IMR-90 (cell line): ENCODE data around the gene PLD5. TPM values are rescaled to one million over a fixed set of nuclear protein-coding genes. Genes with fewer than 3 reads are reported as not detected.

Experiments used
- ATAC-seq: fragments of 200-7000 bp; cut with Tn5 transposase; 2 replicates; pipeline ENCODE4 v1.9.1; 2020; ENCODE audit warnings: low read depth, mild to moderate bottlenecking, moderate library complexity
- BruUV-seq: library from RNA; stranded (reverse); fragments of 400-500 nt; replicated peaks from 2 replicates; lab custom pipeline; 2021; lab: Mats Ljungman, UMichigan
- CTCF ChIA-PET: fragments of 300-600 bp; formaldehyde crosslinking; extraction: SDS; loops from one replicate; lab custom pipeline; 2021; ENCODE audit warnings: antibody characterized with exemption; lab: Yijun Ruan, JAX
- POLR2A ChIA-PET: fragments of 300-600 bp; sonication (Branson Sonifier 250); formaldehyde crosslinking; loops from one replicate; lab custom pipeline; 2022; ENCODE audit warnings: antibody characterized with exemption; ENCODE audit not compliant: unreplicated experiment; lab: Charles Lee
- DNase-seq: peaks from one replicate; pipeline ENCODE4 v3.0.0; 2013
- H2AFZ ChIP-seq: replicated peaks from 2 replicates; pipeline ENCODE3; 2013; ENCODE audit warnings: low read length, mild to moderate bottlenecking; ENCODE audit not compliant: poor library complexity
- H2AK5ac ChIP-seq: 2 replicates; pipeline ENCODE4 v1.6.1; 2013; ENCODE audit warnings: low read depth, low read length, inconsistent platforms
- H2AK9ac ChIP-seq: replicated peaks from 2 replicates; pipeline ENCODE3; 2013; ENCODE audit warnings: mild to moderate bottlenecking, low read depth, low read length, moderate library complexity; ENCODE audit not compliant: poor library complexity
- H2BK120ac ChIP-seq: 2 replicates; pipeline ENCODE4 v1.6.1; 2013; ENCODE audit warnings: low read depth, low read length, inconsistent platforms
- H2BK15ac ChIP-seq: 3 replicates; pipeline ENCODE4 v1.6.1; 2013; ENCODE audit warnings: low read depth, low read length, inconsistent platforms
- H2BK20ac ChIP-seq: 2 replicates; pipeline ENCODE4 v1.6.1; 2013; ENCODE audit warnings: low read depth, mild to moderate bottlenecking, inconsistent platforms, low read length, moderate library complexity
- H2BK5ac ChIP-seq: 2 replicates; pipeline ENCODE4 v1.6.1; 2013; ENCODE audit warnings: mild to moderate bottlenecking, low read depth, low read length, inconsistent platforms; ENCODE audit not compliant: poor library complexity, severe bottlenecking
- H3K14ac ChIP-seq: replicated peaks from 2 replicates; pipeline ENCODE4 v1.6.1; 2013; ENCODE audit warnings: low read depth, low read length, inconsistent platforms
- H3K18ac ChIP-seq: 2 replicates; pipeline ENCODE4 v1.6.1; 2013; ENCODE audit warnings: low read depth, low read length, control low read depth
- H3K23ac ChIP-seq: 2 replicates; pipeline ENCODE4 v1.6.1; 2013; ENCODE audit warnings: low read depth, low read length, inconsistent platforms
- H3K27ac ChIP-seq: 2 replicates; pipeline ENCODE4 v1.5.1; 2013; ENCODE audit warnings: mild to moderate bottlenecking, control low read depth, low read length; ENCODE audit not compliant: insufficient read depth
- H3K27me3 ChIP-seq: 2 replicates; pipeline ENCODE4 v1.6.1; 2013; ENCODE audit warnings: low read length; ENCODE audit not compliant: control insufficient read depth, insufficient read depth
- H3K36me3 ChIP-seq: 2 replicates; pipeline ENCODE4 v1.6.1; 2013; ENCODE audit warnings: low read length, mixed read lengths; ENCODE audit not compliant: control insufficient read depth, insufficient read depth
- H3K4ac ChIP-seq: 2 replicates; pipeline ENCODE4 v1.6.1; 2013; ENCODE audit warnings: low read depth, low read length, inconsistent platforms
- H3K4me1 ChIP-seq: 2 replicates; pipeline ENCODE4 v1.6.1; 2013; ENCODE audit warnings: low read length, mixed read lengths; ENCODE audit not compliant: control insufficient read depth, insufficient read depth
- H3K4me2 ChIP-seq: 2 replicates; pipeline ENCODE4 v1.6.1; 2013; ENCODE audit warnings: low read depth, mild to moderate bottlenecking, control low read depth, low read length, moderate library complexity
- H3K4me3 ChIP-seq: 2 replicates; pipeline ENCODE4 v1.5.1; 2013; ENCODE audit warnings: low read depth, mild to moderate bottlenecking, control low read depth, low read length, moderate library complexity; ENCODE audit not compliant: insufficient read depth
- H3K56ac ChIP-seq: 2 replicates; pipeline ENCODE4 v1.6.1; 2013; ENCODE audit warnings: low read length, inconsistent platforms; ENCODE audit not compliant: insufficient read depth; ENCODE audit errors: extremely low read depth
- H3K79me1 ChIP-seq, 2 experiments: 2 replicates each; pipeline ENCODE4 v1.6.1; 2013; ENCODE audit warnings: low read length in 2 of 2, inconsistent platforms in 1 of 2, low read depth in 1 of 2
- H3K9ac ChIP-seq: 2 replicates; pipeline ENCODE4 v1.6.1; 2013; ENCODE audit warnings: low read depth, low read length, control low read depth
- H3K9me1 ChIP-seq: 2 replicates; pipeline ENCODE4 v1.6.1; 2013; ENCODE audit warnings: low read length, inconsistent platforms; ENCODE audit not compliant: insufficient read depth
- H3K9me3 ChIP-seq: 2 replicates; pipeline ENCODE4 v1.6.1; 2013; ENCODE audit warnings: low read length; ENCODE audit not compliant: control insufficient read depth, insufficient read depth
- H4K20me1 ChIP-seq: 2 replicates; pipeline ENCODE4 v1.6.1; 2013; ENCODE audit warnings: low read length, inconsistent platforms; ENCODE audit not compliant: insufficient read depth
- H4K5ac ChIP-seq: 2 replicates; pipeline ENCODE4 v1.6.1; 2013; ENCODE audit warnings: mild to moderate bottlenecking, low read depth, low read length, control low read depth
- H4K8ac ChIP-seq, 2 experiments: 2 replicates each; pipeline ENCODE4 v1.6.1; 2013; ENCODE audit warnings: low read depth in 2 of 2, low read length in 2 of 2, control low read depth in 1 of 2, inconsistent platforms in 1 of 2
- H4K91ac ChIP-seq: 2 replicates; pipeline ENCODE4 v1.6.1; 2013; ENCODE audit warnings: low read depth, low read length, inconsistent platforms; ENCODE audit not compliant: insufficient read depth
- CEBPB ChIP-seq: IDR thresholded peaks from 2 replicates; pipeline ENCODE4 v1.6.1; 2012; ENCODE audit warnings: low read depth, low read length, improper control_type of control experiment
- MXI1 ChIP-seq: IDR thresholded peaks from 2 replicates; pipeline ENCODE4 v1.6.1; 2012; ENCODE audit warnings: low read depth, mild to moderate bottlenecking, low read length, moderate library complexity, borderline replicate concordance
- RCOR1 ChIP-seq: IDR thresholded peaks from 2 replicates; pipeline ENCODE4 v1.6.1; 2012; ENCODE audit warnings: mild to moderate bottlenecking, low read length, improper control_type of control experiment; ENCODE audit not compliant: insufficient replicate concordance
- WGBS, 2 experiments: methylation state at CpG; one replicate each; pipeline versions ENCODE4 v1.1.5 to v1.1.7; 2013; ENCODE audit warnings: missing lambda C conversion rate in 2 of 2; ENCODE audit not compliant: insufficient read length in 1 of 2; ENCODE audit errors: extremely low coverage in 2 of 2; 5-methylcytosine and 5-hydroxymethylcytosine counted together
- dilution Hi-C: fragments of 300-500 bp; cut with HindIII; formaldehyde crosslinking; loops from one replicate; pipeline ENCODE4 v1.14.3; 2018; ENCODE audit warnings: low sequenced_read_pairs; ENCODE audit not compliant: unreplicated experiment
- in situ Hi-C: fragments of 300-500 bp; cut with MboI; formaldehyde crosslinking; loops from 3 replicates; pipeline ENCODE4 v1.14.3; 2019; ENCODE audit warnings: low sequenced_read_pairs, inconsistent platforms, mixed read lengths
- intact Hi-C: fragments of 100-400 bp; cut with micrococcal nuclease; formaldehyde crosslinking; loops from 2 replicates; pipeline ENCODE4 v1.10.0; 2022
- polyA plus RNA-seq, 3 experiments: library from polyadenylated mRNA; depleted of rRNA; stranded (reverse); fragments of >200 nt; gene quantifications; 2 replicates each; pipeline ENCODE4 v1.2.3, GENCODE V29; 2012; ENCODE audit warnings: low replicate concordance in 1 of 3
- total RNA-seq: library from RNA; depleted of rRNA; stranded (reverse); fragments of >200 nt; gene quantifications from 2 replicates; pipeline ENCODE4 v1.2.3, GENCODE V29; 2012

PLD5 gene
- total and polyA plus RNA-seq, 2 of the 4 experiments (the other 2 are of a cell fraction) = not detected

GRCh38 chr1:242430956-242431355 lies 93.5 kb downstream of the PLD5 start:
- no CpG with 5 or more reads among the region's 4 CpGs for WGBS, 2 experiments
- no peak overlapping the region for H2AK9ac ChIP-seq

More at GRCh38 chr1:242430956-242431355, 93.5 kb downstream of the PLD5 start:
- Histone ChIP-seq H3K4me2 (no peak overlapping the region), H2BK15ac (no peak overlapping the region), H2BK5ac (no peak overlapping the region), H3K23ac (no peak overlapping the region), H3K18ac (no peak overlapping the region), H3K27ac (no peak overlapping the region), H3K4me3 (no peak overlapping the region), H3K27me3 (no peaks in the 10 kb centered on the region), H3K4ac (no peak overlapping the region), H4K8ac (no peak overlapping the region), H3K4me1 (no peaks in the 10 kb centered on the region), H4K20me1 (no peaks in the 10 kb centered on the region), H3K36me3 (no peaks in the 10 kb centered on the region), H2BK20ac (no peak overlapping the region), H3K9ac (no peak overlapping the region), H3K9me1 (no peaks in the 10 kb centered on the region), H3K56ac (no peak overlapping the region), H3K14ac (no peak overlapping the region), H4K5ac (no peak overlapping the region), H2BK120ac (no peak overlapping the region), H3K9me3 (peaks cover 12% of the 10 kb centered on the region), H2AK5ac (no peak overlapping the region), H3K79me1 (no peaks in the 10 kb centered on the region), H4K91ac (no peak overlapping the region), H2AFZ (no peak overlapping the region)
- ChIA-PET POLR2A (no interaction called here), CTCF (no interaction called here)
- DNase-seq (no peak), ATAC-seq (no peak)
- dilution Hi-C loops (no loop called here), intact Hi-C loops (no loop called here), in situ Hi-C loops (no loop called here)
- peak; percentile 64 for TF ChIP-seq CEBPB
- no peak for TF ChIP-seq MXI1
- TF ChIP-seq RCOR1 = no peak
- no TSS peak for BruUV-seq
